Measurements from ENCODE around the gene NDFIP2.

NDFIP2 gene

DNA sequence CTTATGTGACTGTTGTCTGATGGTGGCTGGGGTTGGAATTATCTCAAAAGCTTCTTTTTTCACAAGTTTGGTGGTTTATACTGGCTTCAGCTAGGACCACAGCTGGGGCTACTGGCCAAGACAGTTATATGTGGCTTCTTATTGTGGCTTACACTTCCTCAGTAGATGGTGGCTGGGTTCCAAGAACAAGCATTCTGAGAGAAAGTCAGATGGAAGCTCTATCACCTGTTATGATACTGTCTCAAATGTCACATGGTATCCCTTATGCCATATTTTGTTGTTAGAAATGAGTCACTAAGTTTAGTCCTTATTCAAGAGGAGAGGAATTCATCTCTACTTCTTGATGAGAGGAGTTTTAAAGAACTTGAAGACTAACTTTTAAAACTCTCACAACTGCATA, 41.6 kb downstream of the NDFIP2 start:
- Histone ChIP-seq H3K9ac (ENCODE audit: low read depth, low read length) (no peak overlapping the region), H3K4me1 (ENCODE audit: control insufficient read depth, insufficient read depth, low read length) (no peaks in the 10 kb centered on the region), H3K36me3 (ENCODE audit: control insufficient read depth, insufficient read depth, low read length) (peaks cover 6% of the 10 kb centered on the region; the same call in 1 of the 2 replicates), H3K9me3 (ENCODE audit: control insufficient read depth, insufficient read depth, low read length) (no peaks in the 10 kb centered on the region), H3K27me3 (ENCODE audit: control insufficient read depth, insufficient read depth, low read length) (no peaks in the 10 kb centered on the region), H3K27ac (ENCODE audit: low read depth, low read length) (no peak overlapping the region), H3K4me3 (ENCODE audit: low read depth, low read length) (no peak overlapping the region)

- H3K9ac ChIP-seq (ENCODE audit: low read depth, low read length), result no peak overlapping the region
- no peak overlapping the region for H3K27ac ChIP-seq (ENCODE audit: low read depth, low read length)
- peaks cover 6% of the 10 kb centered on the region; the same call in 1 of the 2 replicates for H3K36me3 ChIP-seq (ENCODE audit: control insufficient read depth, insufficient read depth, low read length)
These were observed 44.3 kb downstream of the NDFIP2 start for GRCh38 chr13:79525064-79525857.

DNA sequence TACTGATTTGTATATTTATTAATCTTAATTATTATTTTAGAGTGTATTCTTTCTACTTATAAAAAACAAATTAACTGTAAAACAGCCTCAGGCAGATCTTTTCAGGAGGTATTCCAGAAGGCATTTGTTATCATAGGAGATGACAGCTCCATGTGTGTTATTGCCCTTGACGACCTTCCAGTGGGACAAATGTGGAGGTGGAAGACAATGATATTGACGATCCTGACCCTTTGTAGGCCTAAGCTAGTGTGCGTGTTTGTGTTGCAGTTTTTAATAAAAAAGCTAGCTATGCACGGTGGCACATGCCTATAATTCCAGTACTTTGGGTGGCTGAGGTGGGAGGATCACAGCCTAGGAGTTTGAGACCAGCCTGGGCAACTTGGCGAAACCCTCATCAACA, 46.7 kb downstream of the NDFIP2 start:
- Histone ChIP-seq H3K27me3 (ENCODE audit: control insufficient read depth, insufficient read depth, low read length) (no peaks in the 10 kb centered on the region), H3K27ac (ENCODE audit: low read depth, low read length) (no peak overlapping the region), H3K4me1 (ENCODE audit: control insufficient read depth, insufficient read depth, low read length) (peaks cover 9% of the 10 kb centered on the region), H3K9ac (ENCODE audit: low read depth, low read length) (no peak overlapping the region), H3K9me3 (ENCODE audit: control insufficient read depth, insufficient read depth, low read length) (no peaks in the 10 kb centered on the region), H3K4me3 (ENCODE audit: low read depth, low read length) (no peak overlapping the region), H3K36me3 (ENCODE audit: control insufficient read depth, insufficient read depth, low read length) (no peaks in the 10 kb centered on the region)

More at GRCh38 chr13:79525064-79525857, 44.3 kb downstream of the NDFIP2 start:
- Histone ChIP-seq H3K27me3 (ENCODE audit: control insufficient read depth, insufficient read depth, low read length) (no peaks in the 10 kb centered on the region), H3K4me3 (ENCODE audit: low read depth, low read length) (no peak overlapping the region), H3K4me1 (ENCODE audit: control insufficient read depth, insufficient read depth, low read length) (peaks cover 5% of the 10 kb centered on the region), H3K9me3 (ENCODE audit: control insufficient read depth, insufficient read depth, low read length) (no peaks in the 10 kb centered on the region)

GRCh38 chr13:79528356-79528755, 47.4 kb downstream of the NDFIP2 start:
- Histone ChIP-seq H3K4me1 (ENCODE audit: control insufficient read depth, insufficient read depth, low read length) (peaks cover 9% of the 10 kb centered on the region), H3K27me3 (ENCODE audit: control insufficient read depth, insufficient read depth, low read length) (no peaks in the 10 kb centered on the region), H3K4me3 (ENCODE audit: low read depth, low read length) (no peak overlapping the region), H3K27ac (ENCODE audit: low read depth, low read length) (no peak overlapping the region), H3K36me3 (ENCODE audit: control insufficient read depth, insufficient read depth, low read length) (no peaks in the 10 kb centered on the region), H3K9ac (ENCODE audit: low read depth, low read length) (no peak overlapping the region), H3K9me3 (ENCODE audit: control insufficient read depth, insufficient read depth, low read length) (no peaks in the 10 kb centered on the region)

- no peaks in the 10 kb centered on the region for H3K9me3 ChIP-seq (ENCODE audit: control insufficient read depth, insufficient read depth, low read length)
- H3K9ac ChIP-seq (ENCODE audit: low read depth, low read length), result no peak overlapping the region
- H3K27me3 ChIP-seq (ENCODE audit: control insufficient read depth, insufficient read depth, low read length), result no peaks in the 10 kb centered on the region
- no peaks in the 10 kb centered on the region for H3K36me3 ChIP-seq (ENCODE audit: control insufficient read depth, insufficient read depth, low read length)
- peaks cover 12% of the 10 kb centered on the region for H3K4me1 ChIP-seq (ENCODE audit: control insufficient read depth, insufficient read depth, low read length)
- H3K4me3 ChIP-seq (ENCODE audit: low read depth, low read length), result no peak overlapping the region
- H3K27ac ChIP-seq (ENCODE audit: low read depth, low read length), result no peak overlapping the region
These were observed 47.8 kb downstream of the NDFIP2 start for GRCh38 chr13:79528759-79529191.

DNA sequence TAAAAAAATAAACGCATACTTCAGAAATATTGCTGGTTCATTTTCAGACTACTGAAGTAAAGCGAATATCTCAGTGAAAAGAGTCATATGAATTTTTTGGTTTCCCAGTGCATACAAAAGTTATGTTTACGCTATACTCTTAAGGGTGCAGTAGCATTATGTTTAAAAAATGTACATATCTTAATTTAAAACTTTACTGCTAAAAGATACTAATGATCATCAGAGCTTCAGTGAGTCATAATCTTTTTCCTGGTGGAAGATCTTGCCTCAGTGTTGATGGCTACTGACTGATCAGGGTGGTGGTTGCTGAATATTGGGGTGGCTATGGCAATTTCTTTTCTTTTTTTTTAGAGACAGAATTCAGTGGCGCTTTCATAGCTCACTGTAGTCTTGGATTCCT, 48.9 kb downstream of the NDFIP2 start:
- Histone ChIP-seq H3K9me3 (ENCODE audit: control insufficient read depth, insufficient read depth, low read length) (no peaks in the 10 kb centered on the region), H3K36me3 (ENCODE audit: control insufficient read depth, insufficient read depth, low read length) (no peaks in the 10 kb centered on the region), H3K4me3 (ENCODE audit: low read depth, low read length) (no peak overlapping the region), H3K9ac (ENCODE audit: low read depth, low read length) (no peak overlapping the region), H3K4me1 (ENCODE audit: control insufficient read depth, insufficient read depth, low read length) (peaks cover 20% of the 10 kb centered on the region), H3K27ac (ENCODE audit: low read depth, low read length) (no peak overlapping the region), H3K27me3 (ENCODE audit: control insufficient read depth, insufficient read depth, low read length) (no peaks in the 10 kb centered on the region)

DNA sequence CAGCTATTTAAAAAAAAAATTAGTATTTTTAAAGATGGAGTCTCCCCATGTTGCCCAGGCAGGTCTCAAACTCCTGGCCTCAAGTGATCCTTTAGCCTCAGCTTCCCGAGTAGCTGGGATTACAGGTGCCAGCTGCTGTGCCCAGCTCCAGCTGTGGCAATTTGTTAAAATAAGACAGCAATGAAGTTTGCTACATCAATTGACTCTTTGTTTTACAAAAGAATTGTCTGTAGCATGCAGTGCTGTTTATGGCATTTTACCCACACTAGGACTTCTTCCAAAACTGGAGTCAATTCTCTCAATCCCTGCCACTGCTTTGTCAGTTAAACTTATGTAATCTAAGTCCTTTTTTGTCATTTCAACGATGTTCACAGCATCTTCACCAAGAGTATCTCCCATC, 49.3 kb downstream of the NDFIP2 start:
- H3K27ac ChIP-seq (ENCODE audit: low read depth, low read length), result no peak overlapping the region
- no peaks in the 10 kb centered on the region for H3K9me3 ChIP-seq (ENCODE audit: control insufficient read depth, insufficient read depth, low read length)
- no peak overlapping the region for H3K9ac ChIP-seq (ENCODE audit: low read depth, low read length)
- no peaks in the 10 kb centered on the region for H3K27me3 ChIP-seq (ENCODE audit: control insufficient read depth, insufficient read depth, low read length)
- no peaks in the 10 kb centered on the region for H3K36me3 ChIP-seq (ENCODE audit: control insufficient read depth, insufficient read depth, low read length)
- H3K4me1 ChIP-seq (ENCODE audit: control insufficient read depth, insufficient read depth, low read length), result peaks cover 25% of the 10 kb centered on the region
- H3K4me3 ChIP-seq (ENCODE audit: low read depth, low read length), result no peak overlapping the region

DNA sequence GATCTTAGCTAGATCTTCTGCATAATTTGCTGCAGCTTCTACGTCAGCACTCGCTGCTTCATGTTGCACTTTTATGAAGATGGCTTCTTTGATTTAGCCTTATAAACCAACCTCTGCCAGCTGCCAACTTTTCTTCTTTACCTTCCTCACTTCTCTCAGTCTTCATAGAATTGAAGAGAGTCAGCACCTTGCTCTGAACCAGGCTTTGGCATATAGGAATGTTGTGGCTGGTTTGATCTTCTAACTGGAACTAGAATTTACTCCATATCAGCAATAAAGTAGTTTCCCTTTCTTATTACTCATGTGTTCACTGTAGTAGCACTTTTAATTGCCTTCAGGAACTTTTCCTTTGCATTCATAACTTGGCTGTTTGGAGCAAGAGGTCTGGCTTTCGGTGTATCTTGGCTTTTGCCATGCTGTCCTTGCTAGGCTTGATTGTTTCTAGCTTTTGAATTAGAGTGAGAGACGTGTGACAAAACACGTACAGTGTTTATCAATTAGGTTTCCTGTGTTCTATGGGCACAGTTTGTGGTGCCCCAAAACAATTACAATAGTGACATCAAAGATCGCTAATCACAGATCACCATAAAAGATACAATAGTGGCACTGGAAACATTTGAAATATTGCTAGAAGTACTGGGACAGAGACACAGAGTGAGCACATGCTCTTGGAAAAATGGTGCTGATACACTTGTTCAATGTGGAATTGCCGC, 50.7 kb downstream of the NDFIP2 start:
- Histone ChIP-seq H3K9me3 (ENCODE audit: control insufficient read depth, insufficient read depth, low read length) (no peaks in the 10 kb centered on the region), H3K4me3 (ENCODE audit: low read depth, low read length) (no peak overlapping the region), H3K27me3 (ENCODE audit: control insufficient read depth, insufficient read depth, low read length) (no peaks in the 10 kb centered on the region), H3K4me1 (ENCODE audit: control insufficient read depth, insufficient read depth, low read length) (peaks cover 36% of the 10 kb centered on the region), H3K36me3 (ENCODE audit: control insufficient read depth, insufficient read depth, low read length) (no peaks in the 10 kb centered on the region), H3K27ac (ENCODE audit: low read depth, low read length) (no peak overlapping the region), H3K9ac (ENCODE audit: low read depth, low read length) (no peak overlapping the region)

- Histone ChIP-seq H3K4me3 (ENCODE audit: low read depth, low read length) (no peak overlapping the region), H3K9me3 (ENCODE audit: control insufficient read depth, insufficient read depth, low read length) (no peaks in the 10 kb centered on the region), H3K9ac (ENCODE audit: low read depth, low read length) (no peak overlapping the region), H3K4me1 (ENCODE audit: control insufficient read depth, insufficient read depth, low read length) (peaks cover 36% of the 10 kb centered on the region), H3K27me3 (ENCODE audit: control insufficient read depth, insufficient read depth, low read length) (no peaks in the 10 kb centered on the region), H3K36me3 (ENCODE audit: control insufficient read depth, insufficient read depth, low read length) (no peaks in the 10 kb centered on the region), H3K27ac (ENCODE audit: low read depth, low read length) (no peak overlapping the region)
These were observed 51.6 kb downstream of the NDFIP2 start for GRCh38 chr13:79532576-79532975.

- Histone ChIP-seq H3K9ac (ENCODE audit: low read depth, low read length) (no peak overlapping the region), H3K27ac (ENCODE audit: low read depth, low read length) (no peak overlapping the region), H3K9me3 (ENCODE audit: control insufficient read depth, insufficient read depth, low read length) (no peaks in the 10 kb centered on the region), H3K36me3 (ENCODE audit: control insufficient read depth, insufficient read depth, low read length) (no peaks in the 10 kb centered on the region), H3K4me1 (ENCODE audit: control insufficient read depth, insufficient read depth, low read length) (peaks cover 36% of the 10 kb centered on the region), H3K4me3 (ENCODE audit: low read depth, low read length) (no peak overlapping the region), H3K27me3 (ENCODE audit: control insufficient read depth, insufficient read depth, low read length) (no peaks in the 10 kb centered on the region)
These were observed 52.9 kb downstream of the NDFIP2 start for GRCh38 chr13:79533781-79534400.

- H3K9ac ChIP-seq (ENCODE audit: low read depth, low read length), result no peak overlapping the region
- H3K9me3 ChIP-seq (ENCODE audit: control insufficient read depth, insufficient read depth, low read length), result no peaks in the 10 kb centered on the region
- H3K27me3 ChIP-seq (ENCODE audit: control insufficient read depth, insufficient read depth, low read length), result no peaks in the 10 kb centered on the region
- H3K36me3 ChIP-seq (ENCODE audit: control insufficient read depth, insufficient read depth, low read length), result no peaks in the 10 kb centered on the region
- peaks cover 36% of the 10 kb centered on the region for H3K4me1 ChIP-seq (ENCODE audit: control insufficient read depth, insufficient read depth, low read length)
- no peak overlapping the region for H3K27ac ChIP-seq (ENCODE audit: low read depth, low read length)
- H3K4me3 ChIP-seq (ENCODE audit: low read depth, low read length), result no peak overlapping the region
These were observed 53.6 kb downstream of the NDFIP2 start for GRCh38 chr13:79534596-79534995.

All from HUES48 (cell line).